HPDE6-E6E7 (cell line): ENCODE measurements around the gene RAB7B.
A peak's percentile ranks its signal among the peaks of the same experiment; 100 is the strongest.
"Not testable (repeated sequence)": the region's sequence is repeated elsewhere in the genome, so short reads cannot be mapped to it uniquely, and the experiment has no call there.

Experiments used
- DNase-seq: peaks from one replicate; pipeline ENCODE4 v3.0.0; 2011; ENCODE audit warnings: missing footprints; ENCODE audit errors: extremely low spot score

RAB7B gene

DNA sequence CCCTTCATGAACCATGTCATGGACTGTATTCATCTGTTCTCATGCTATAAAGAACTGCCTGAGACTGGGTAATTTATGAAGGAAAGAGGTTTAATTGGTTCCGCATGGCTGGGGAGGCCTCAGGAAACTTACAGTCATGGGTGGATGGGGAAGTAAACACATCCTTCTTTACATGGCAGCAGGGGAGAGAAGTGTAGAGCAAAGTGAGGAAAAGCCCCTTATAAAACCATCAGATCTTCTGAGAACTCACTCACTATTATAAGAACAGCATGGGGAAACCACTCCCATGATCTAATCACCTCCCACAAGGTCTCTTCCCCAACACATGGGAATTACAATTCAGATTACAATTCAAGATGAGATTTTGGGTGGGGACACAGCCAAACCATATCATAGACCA is 6.6 kb downstream of the RAB7B start:
- DNase-seq: not testable (repeated sequence)

DNA sequence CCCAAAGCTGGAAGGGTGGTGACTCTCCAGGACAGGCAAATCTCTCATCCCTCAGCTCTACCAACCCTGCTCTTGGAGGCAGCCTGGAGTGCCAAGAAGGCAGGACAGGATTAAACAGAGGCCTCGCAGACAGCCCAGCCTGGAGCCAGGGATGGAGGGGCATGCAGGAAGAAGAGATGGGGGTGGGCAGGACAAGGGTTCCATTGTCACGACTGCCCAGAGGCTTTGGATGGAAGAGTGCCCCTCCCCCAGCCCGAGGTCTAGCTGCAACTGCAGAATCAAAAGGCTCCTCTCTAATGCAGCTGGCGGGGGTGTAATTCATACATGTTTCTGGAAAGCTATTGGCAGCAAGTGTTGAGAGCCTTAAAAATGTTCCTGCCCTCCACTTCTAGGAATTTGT is 8.8 kb downstream of the RAB7B start:
- DNase-seq: no peak

DNA sequence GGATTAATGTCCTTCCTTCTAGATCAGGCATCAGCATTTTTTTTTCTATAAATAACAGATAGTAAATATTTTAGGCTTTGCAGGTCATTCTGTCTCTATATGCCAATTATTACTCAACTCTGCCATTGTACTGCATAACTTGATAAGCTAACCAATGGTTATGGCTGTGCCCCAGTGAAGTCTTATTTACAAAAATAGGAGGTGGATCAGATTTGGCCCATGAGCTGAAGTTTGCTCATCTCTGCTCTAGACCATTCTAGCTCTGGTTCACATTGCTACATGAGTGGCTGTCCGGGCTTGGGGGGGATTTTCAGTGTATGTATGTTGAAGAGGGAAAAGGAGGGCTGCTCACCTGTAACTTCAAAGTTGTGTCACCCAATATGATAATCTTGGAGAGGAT is 10.1 kb downstream of the RAB7B start:
- no peak for DNase-seq

DNA sequence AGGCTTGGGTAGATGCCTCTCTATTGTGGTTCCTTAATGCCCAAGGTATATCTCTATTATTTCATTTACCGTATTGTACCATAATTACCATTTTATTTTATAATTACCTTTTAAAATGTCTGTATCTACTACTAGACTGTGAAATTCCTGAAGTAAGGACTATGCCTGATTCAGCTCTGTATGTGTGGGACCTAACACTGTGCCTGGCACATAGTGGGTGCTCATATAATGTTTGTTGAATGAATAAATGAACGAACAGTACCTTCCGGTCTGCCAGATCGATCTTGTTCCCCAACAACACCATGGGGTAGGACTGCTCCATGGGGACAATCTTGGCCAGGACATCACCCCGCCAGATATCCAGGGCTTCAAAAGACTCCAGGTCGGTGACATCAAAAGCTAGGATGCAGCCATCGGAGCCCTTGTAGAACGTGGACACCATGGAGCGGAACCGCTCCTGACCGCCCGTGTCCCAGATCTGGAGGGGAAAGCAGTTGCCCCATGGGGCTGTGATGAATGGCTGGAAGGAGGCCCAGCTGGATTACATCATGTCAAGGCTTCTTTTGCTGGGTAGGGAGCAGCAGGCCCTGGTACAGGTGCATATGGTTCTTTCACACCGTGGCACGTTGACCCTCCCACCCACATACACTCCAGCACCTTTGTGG is 10.8 kb downstream of the RAB7B start:
- no peak for DNase-seq

DNA sequence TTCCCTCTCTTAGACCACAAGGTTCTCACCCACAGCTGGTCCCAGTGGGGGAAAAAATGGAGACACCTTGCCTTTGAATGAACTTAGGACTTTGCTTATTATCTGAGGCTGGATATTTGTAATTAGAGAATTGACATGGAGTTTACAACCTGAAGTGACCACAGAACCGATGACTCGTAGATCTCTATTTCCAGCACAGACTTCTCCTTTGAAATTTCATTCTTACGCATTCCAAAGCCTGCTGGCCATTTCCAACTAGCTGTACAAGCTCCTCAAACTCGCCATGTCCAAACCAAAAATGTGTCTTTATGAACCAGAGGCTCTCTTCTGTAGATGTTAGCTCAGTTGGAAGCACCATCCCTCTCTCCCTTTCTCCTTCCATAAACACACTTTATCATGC is 12.0 kb downstream of the RAB7B start:
- no peak for DNase-seq

DNA sequence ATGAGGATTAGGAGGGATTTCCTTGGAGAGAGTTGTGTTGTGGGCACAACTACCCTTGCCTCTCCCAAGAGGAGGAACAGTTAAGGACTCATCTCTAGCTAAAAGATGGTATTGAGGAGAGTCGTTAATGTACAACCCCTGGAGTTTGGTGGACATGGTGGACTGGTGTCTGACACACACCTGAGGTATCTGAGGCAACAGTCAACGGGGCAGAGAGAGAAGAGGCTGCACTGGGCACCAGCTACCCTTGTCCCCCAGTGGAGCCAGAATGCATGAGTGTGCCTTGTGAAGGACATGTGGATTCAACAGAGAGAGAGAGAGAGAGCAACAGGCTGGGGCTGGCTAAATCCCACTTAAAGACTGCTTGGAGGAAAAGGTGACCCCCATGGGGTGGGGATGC is 13.0 kb downstream of the RAB7B start:
- DNase-seq: no peak

DNA sequence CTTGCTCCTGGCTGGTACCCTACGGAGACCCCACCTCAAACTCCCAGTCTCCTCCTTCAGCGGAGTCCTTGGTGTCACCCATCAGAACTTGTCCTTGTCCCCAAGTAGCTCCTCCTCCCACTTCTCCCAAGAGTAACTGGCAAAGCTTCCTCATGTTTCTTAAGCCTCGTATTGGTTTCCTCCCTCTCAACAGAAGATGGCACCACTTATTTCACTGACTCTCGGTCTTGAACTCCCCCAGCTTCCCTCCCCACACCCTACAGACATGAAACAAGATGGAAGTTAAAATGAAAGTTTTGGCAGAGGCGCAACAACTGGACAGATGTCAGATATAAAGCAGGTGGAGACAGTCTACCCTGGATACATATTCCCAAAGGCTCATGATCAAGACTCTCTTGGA is 13.4 kb downstream of the RAB7B start:
- no peak for DNase-seq

DNA sequence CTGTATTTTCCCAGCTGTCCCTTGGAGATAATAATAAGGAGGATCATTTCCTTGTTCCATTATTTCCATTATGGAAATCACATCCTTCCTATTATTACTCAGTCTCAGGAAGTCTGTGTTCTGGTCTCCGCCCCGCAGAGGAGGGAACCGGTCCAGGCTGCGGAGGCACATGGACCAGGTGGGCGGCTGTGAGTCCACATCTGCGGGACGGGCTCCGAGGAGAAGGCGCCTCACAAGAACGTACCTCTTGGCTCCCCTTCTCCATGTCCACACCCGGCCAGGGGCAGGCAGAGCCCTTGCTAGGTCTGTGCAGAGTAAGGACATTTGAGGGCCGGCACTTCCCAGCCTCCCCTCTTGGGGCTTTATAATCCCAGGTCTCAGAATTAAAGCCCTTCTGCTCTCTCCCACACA is 14.6 kb downstream of the RAB7B start:
- DNase-seq: no peak

DNA sequence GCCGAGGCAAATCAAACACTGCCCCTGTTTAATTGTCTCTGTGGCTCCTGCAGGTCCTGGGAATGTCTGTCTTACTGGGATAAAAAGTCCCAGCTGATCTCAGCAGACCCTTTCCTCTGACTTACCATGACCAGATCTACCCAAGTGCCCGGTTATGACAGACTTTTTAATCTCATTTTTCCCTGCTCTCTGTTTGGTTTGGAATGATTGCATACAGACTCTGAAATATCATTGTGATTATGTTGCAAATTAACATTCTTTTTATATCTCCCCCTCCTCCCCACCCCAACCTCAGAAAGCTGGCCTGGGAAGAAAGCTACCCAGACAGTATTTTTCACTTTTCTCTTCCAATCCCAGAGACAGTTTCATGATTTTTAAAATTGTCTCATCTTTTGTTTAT is 16.3 kb downstream of the RAB7B start:
- no peak for DNase-seq

DNA sequence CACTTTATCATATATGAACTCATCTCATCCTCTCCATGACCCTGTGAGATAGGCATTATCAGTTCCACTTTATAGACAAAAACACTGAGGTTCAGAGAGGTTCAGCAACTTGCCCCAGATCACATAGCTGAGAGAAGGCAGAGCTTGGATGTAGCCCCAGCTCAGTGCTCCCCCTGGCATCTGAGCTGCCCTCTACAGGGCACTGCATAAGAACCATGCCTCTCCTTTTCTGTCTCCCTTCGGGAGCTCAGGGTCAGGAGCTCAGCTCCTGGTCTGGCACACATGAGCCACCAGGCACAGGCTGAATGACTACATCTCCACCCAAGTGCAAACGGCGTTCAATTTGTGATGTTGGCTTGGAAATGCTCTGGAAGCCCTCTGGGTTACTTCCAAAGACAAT is 16.9 kb downstream of the RAB7B start:
- no peak for DNase-seq

DNA sequence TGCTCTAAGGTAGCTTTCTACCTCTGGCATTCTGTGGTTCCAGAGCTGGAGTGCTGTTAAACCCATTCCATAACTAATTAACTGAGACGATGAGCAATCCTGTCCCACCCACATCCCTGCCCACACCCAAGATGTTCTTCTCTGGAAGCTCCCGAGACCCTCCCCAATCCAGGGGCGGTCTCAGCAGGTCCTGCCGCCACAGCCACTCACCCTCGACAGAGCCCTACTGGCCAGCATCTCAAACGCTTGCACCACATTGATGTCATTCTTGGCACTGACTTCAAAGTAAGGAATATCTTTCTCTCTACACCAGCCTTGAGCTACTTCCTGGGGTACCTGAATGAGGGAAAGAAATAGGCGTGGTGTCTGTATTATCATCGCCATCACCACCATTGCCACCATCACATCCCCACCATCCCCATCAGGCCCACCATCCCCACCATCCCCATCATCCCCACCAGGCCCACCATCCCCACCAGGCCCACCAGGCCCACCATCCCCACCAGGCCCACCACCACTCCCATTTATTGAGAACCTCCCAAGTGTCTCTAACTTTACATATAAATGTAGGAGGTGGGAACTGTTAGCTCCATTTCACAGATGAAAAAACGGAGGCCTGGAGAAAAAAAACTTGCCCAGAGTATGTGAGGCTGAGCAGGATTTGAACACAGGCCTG is 17.7 kb downstream of the RAB7B start:
- no peak for DNase-seq

DNA sequence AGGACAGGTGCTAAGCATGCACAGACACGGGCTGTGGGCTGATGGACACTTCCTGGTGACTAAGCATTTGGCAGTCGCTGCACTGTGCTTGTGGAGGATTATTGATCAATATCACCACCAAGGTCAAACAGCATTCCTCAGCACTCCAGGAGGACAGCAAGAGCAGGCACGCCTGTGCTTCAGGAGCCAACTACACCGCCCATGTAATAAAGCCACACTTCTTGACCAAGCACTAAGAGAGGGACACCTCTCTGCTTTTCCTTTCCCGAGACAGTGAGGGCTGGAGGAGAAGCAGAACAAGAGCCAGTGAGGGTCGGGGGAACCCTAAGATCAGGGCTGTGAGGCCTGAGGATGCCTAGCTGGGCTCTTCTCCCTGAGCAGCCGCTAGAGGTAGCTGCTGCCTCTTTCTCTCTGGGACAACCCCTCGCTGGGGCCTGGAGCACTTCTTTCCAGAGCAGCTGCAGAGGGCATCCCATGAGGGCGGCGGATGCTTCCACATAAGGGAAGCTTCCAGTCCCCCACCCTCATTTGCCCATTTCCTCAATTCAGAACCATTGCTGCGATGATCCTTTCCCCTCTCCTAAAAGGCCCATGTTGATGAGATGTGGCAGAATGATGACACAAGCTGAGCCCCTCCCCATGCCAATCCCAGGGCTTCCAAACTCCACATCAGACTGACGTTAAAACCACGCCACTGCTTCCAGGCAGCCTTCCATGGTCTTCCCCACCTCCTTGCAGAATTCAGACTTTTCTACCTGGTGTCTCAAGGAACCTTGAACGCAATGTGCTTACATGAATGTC is 19.1 kb downstream of the RAB7B start:
- DNase-seq: peak; percentile 93

DNA sequence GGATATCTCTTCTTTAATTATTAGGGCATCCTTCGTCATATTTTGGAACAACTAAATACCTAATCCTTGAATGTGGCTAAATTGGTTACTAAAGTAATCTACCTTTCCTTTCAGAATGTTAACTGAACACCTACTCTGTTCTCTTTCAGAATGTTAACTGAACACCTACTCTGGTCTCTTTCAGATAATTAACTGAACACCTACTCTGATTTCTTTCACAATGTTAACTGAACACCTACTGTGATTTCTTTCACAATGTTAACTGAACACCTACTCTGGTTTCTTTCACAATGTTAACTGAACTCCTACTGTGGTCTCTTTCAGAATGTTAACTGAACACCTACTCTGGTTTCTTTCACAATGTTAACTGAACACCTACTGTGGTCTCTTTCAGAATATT is 21.9 kb downstream of the RAB7B start:
- no peak for DNase-seq

DNA sequence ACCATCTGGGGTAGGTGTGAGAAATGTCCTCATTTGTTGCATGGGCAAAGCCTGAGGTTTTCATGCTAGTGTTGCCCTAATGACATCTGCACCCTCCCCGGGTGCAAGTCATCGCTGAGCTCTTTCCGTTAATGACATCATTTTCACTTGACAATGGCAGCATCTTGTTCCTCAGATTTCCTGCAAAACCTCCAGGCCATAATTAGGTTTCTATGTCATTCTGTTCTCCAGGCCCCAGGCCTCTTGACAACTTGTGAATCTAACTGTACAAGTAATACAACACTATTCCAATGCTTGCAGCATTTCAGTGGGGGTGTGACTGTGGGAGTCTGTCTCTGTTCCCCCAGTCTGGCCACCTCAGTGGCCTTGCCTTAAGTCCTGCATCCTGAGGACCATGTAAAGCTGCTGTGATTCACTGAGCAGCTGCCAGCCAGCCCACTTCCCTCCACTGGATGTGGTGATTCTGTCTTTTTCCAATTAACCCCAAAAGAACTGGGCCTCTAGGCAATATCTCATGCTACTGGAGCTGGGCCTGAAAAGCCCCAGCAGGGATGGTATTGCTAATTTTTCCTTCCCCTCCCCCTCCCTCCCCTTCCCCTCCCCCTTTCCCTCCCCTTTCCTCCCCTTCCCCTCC is 22.8 kb downstream of the RAB7B start:
- no peak for DNase-seq

DNA sequence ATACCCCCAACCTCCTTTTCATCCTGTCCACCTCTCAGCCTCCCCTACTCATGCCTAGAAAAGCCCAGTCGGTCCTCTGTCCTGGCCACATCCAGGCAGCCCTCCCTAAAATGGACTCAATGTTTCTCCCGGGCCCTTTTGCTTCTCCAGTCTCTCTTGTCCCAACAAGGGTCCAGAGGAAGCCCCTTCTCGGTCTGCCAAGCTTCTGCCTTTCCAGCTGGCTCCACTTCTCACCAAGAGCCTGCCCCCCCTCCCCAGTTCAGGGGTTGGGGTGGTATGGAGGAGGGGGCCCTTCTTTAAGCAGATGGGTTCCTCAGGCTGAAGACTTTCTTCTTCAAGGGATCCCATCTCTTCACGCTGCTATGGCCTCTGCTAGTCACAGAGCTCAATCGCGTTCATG is 23.9 kb downstream of the RAB7B start:
- no peak for DNase-seq

DNA sequence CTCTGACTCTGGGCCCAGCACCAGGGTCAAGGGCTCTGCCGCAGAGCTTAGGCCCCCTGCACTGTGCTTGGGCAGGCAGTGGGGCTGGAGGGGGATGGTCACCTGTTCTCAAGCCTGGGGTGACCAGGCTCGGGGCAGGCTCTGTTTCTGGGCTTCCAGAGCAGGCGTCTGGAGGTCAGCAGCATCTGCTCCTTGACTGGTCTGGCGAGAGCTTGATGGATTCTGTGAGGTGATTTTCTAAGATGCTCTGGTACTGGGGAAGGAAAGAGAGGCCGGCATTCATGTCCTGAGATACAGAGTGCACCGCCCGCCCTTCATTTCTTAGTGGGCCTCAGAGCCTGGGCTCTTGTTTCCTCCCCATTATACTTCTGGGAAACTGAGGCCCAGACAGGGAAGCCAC is 24.5 kb downstream of the RAB7B start:
- no peak for DNase-seq

DNA sequence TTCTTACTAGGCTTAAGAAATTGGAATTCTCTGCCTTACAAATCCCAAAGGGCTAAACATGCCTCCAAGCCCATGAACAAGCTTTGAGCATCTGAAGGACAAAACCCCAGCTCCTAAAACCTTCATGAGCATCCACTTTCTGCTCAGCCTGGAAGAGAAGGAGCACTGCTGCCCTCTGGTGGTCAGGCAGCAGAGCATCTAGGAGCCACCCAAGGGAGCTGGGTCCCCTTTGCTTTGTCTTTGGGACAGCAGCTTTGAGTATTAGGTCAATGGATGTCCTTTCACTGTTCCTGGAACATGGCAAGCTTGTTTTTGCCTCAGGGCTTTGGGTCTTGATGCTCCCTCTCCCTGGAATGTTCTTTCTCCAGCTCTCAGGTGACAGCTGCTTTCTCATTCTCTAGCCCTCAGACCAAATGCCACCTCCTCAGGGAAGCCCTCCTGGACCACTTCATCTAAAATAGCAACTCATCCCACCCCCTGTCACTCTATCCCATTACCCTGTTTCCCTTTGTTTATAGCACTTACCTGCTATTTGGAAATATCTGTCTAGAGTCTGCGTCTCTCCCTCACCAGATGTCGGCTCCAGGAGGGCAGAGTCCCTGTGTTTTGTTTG is 25.7 kb downstream of the RAB7B start:
- peak; percentile 52 for DNase-seq

DNA sequence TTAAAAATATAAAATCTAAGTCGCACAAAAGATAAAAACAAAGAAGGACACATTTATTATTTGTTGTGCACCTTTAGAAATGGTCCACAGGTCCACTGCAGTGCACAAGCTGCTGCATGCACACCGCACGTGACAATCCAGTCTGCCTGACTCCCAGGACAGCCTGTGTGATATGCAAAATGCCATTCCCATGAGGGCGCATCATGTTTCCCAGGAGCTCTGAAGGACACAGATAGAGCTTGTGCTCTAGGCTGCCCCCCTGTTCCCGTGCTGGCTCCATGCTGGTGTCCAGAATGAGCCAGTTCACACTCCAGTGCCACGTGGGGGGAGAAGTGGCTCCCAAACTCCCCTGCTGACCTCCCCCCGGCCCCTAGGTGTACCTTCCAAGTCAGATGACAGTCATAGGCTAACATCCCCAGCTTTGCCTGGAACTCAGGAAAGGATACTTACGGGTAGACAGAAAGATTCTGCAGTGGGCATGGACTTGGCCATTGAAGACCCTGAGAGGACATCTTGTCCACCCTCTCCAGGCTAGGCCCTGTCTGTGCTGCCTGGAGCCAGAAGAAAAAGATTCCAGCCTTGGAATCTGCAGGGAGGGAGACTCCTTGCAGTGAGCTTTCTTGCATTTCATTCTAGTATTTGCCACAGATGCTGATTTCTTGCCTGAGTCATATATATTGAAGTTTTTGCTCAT is 26.3 kb downstream of the RAB7B start:
- peak; percentile 59 for DNase-seq

DNA sequence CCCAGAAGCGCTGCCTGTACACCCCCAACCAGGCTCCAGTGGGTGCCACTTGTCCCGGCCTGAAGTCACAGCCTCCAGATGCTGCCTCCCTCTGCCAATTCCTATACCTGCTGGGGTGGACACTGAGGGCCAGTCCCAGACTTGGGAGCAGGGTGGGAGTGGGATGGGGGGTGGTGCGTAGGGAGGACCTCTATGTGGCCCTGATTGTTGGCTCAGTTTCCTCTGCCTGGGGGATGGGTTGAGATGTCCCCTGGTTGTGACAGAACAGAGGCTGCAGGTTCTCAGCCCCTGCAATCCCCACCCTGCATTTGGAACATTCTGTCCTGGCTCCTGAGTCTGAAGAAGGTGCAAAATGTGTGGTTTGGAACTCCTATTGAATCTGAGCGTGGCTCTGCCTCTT is 27.2 kb downstream of the RAB7B start:
- no peak for DNase-seq

DNA sequence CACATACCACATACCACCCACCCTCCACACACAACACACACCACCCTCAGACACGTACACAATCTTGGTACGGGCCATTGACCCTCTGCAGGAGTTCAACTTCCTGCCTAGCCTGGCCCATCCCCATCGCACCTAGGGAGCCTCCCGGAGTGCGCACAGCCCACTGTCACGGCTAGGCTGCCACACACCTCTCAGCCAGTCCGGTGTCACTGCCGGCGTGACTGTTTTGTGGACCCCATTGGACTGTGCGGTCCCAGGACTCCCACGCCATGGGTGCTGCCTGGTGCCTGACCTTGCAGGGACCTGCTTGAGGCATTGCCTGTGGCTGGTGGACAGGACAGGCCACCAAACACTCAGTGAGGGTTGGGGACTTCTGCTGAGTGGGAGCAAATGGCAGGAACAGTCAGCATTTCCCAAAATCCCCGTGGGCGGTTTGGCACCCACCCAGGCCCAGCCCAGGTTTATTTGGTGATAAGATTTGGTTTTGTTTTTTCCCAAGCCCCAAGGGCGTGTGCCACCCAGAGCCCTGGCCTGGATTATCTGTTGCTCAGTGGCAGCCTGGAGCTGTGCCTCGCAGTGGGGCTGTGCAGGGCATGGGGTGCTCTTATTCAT is 27.7 kb downstream of the RAB7B start:
- DNase-seq: no peak

DNA sequence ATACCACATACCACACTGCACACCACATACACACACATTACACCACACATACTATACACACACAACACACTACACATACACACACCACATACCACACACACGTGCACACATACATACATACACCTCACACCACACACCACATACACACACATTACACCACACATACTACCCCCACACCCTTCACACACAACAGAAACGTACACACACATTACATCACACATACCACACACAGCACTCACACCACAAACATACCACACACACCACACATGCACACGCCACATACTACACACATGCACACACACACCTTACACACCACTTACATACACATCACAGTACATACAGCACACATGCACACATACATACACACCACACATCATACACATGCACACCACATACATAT is 28.5 kb downstream of the RAB7B start:
- DNase-seq: no peak
